ENCODE measurements around the gene RARB. TPM values are rescaled to one million over a fixed set of nuclear protein-coding genes. Genes with fewer than 3 reads are reported as not detected.

The RARB gene
- polyA plus RNA-seq, 1 experiment, result 7.8 TPM

GRCh38 chr3:25476639-25477038 is 48.6 kb downstream of the RARB start:
- no peak for TF ChIP-seq CTCF (IDR thresholded peaks at IDR 0.05; ENCODE audit: insufficient read depth, low read depth, low read length)
- POLR2A ChIA-PET, result no interaction called here
- H3K36me3 ChIP-seq (ENCODE audit: control insufficient read depth, insufficient read depth, low read length), result no peaks in the 10 kb centered on the region
- no peak for DNase-seq (ENCODE audit: low read depth)
- H3K27me3 ChIP-seq (ENCODE audit: control insufficient read depth, insufficient read depth, low read length), result no peaks in the 10 kb centered on the region
- CTCF ChIA-PET, result no interaction called here
- no peak overlapping the region for H3K4me3 ChIP-seq (ENCODE audit: low read depth, low read length)

GRCh38 chr3:25478211-25478757 is 50.2 kb downstream of the RARB start:
- TF ChIP-seq CTCF (IDR thresholded peaks at IDR 0.05; ENCODE audit: insufficient read depth, low read depth, low read length), result no peak
- H3K27me3 ChIP-seq (ENCODE audit: control insufficient read depth, insufficient read depth, low read length), result no peaks in the 10 kb centered on the region
- ChIA-PET CTCF (interaction anchor here (1.0 kb wide), 1 partner anchor 9 kb away, joined by 3 read pairs; no protein-coding TSS in a partner anchor), POLR2A (no interaction called here)
- H3K36me3 ChIP-seq (ENCODE audit: control insufficient read depth, insufficient read depth, low read length), result no peaks in the 10 kb centered on the region
- DNase-seq (ENCODE audit: low read depth), result no peak
- no peak overlapping the region for H3K4me3 ChIP-seq (ENCODE audit: low read depth, low read length)

GRCh38 chr3:25478964-25479726 is 51.1 kb downstream of the RARB start:
- CTCF ChIA-PET, result interaction anchor here (1.2 kb wide), 1 partner anchor 24 kb away, joined by 3 read pairs; no protein-coding TSS in a partner anchor
- POLR2A ChIA-PET, result no interaction called here
- TF ChIP-seq CTCF (IDR thresholded peaks at IDR 0.05; ENCODE audit: insufficient read depth, low read depth, low read length), result no peak
- Histone ChIP-seq H3K27me3 (ENCODE audit: control insufficient read depth, insufficient read depth, low read length) (no peaks in the 10 kb centered on the region), H3K36me3 (ENCODE audit: control insufficient read depth, insufficient read depth, low read length) (no peaks in the 10 kb centered on the region), H3K4me3 (ENCODE audit: low read depth, low read length) (no peak overlapping the region)
- DNase-seq (ENCODE audit: low read depth), result no peak

GRCh38 chr3:25479727-25480010 is 51.6 kb downstream of the RARB start:
- H3K4me3 ChIP-seq (ENCODE audit: low read depth, low read length), result no peak overlapping the region
- POLR2A ChIA-PET, result no interaction called here
- TF ChIP-seq CTCF (IDR thresholded peaks at IDR 0.05; ENCODE audit: insufficient read depth, low read depth, low read length), result no peak
- no peaks in the 10 kb centered on the region for H3K27me3 ChIP-seq (ENCODE audit: control insufficient read depth, insufficient read depth, low read length)
- no peak for DNase-seq (ENCODE audit: low read depth)
- CTCF ChIA-PET, result interaction anchor here (1.2 kb wide), 1 partner anchor 24 kb away, joined by 3 read pairs; no protein-coding TSS in a partner anchor
- H3K36me3 ChIP-seq (ENCODE audit: control insufficient read depth, insufficient read depth, low read length), result no peaks in the 10 kb centered on the region

- no peak for DNase-seq (ENCODE audit: low read depth)
- Histone ChIP-seq H3K27me3 (ENCODE audit: control insufficient read depth, insufficient read depth, low read length) (no peaks in the 10 kb centered on the region), H3K36me3 (ENCODE audit: control insufficient read depth, insufficient read depth, low read length) (no peaks in the 10 kb centered on the region), H3K4me3 (ENCODE audit: low read depth, low read length) (no peak overlapping the region)
- no peak for TF ChIP-seq CTCF (IDR thresholded peaks at IDR 0.05; ENCODE audit: insufficient read depth, low read depth, low read length)
- ChIA-PET POLR2A (no interaction called here), CTCF (interaction anchor here (0.5 kb wide), 1 partner anchor 375 kb away, joined by 3 read pairs; no protein-coding TSS in a partner anchor)
These were observed 52.7 kb downstream of the RARB start for GRCh38 chr3:25480811-25481210.
